GM20000 (cell line): ENCODE results near the gene TSHZ2.

Source experiments
- DNase-seq: peaks from one replicate; pipeline ENCODE4 v3.0.0; 2012; ENCODE audit warnings: low spot score
- TF ChIP-seq, protein P1 (sequence below): IDR thresholded peaks from 2 replicates; pipeline ENCODE4 v1.5.1; 2012; ENCODE audit warnings: mild to moderate bottlenecking, control low read depth; ENCODE audit errors: extremely low read depth, missing control alignments

Gene TSHZ2

DNA sequence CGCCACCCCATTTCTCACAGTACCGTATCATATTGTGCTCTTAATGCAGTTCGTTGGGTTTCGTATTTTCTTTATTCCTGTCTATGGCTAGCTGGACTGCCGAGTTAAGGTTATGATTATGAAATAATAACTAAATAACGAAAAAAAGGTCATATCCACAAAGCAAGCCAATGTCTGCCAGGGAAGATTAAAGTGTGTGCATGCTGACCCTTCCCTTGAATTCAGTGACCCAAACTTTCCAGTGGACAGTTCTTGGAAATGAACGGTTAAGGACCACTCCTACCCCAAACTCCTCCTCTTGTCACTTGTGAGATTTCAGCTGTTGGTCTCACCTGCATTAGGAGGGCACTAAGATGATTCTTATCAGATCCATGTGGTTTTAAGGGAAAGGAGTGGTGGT is 449.9 kb downstream of the TSHZ2 start:
- DNase-seq: no peak
- TF ChIP-seq, protein P1, sequence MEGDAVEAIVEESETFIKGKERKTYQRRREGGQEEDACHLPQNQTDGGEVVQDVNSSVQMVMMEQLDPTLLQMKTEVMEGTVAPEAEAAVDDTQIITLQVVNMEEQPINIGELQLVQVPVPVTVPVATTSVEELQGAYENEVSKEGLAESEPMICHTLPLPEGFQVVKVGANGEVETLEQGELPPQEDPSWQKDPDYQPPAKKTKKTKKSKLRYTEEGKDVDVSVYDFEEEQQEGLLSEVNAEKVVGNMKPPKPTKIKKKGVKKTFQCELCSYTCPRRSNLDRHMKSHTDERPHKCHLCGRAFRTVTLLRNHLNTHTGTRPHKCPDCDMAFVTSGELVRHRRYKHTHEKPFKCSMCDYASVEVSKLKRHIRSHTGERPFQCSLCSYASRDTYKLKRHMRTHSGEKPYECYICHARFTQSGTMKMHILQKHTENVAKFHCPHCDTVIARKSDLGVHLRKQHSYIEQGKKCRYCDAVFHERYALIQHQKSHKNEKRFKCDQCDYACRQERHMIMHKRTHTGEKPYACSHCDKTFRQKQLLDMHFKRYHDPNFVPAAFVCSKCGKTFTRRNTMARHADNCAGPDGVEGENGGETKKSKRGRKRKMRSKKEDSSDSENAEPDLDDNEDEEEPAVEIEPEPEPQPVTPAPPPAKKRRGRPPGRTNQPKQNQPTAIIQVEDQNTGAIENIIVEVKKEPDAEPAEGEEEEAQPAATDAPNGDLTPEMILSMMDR: no peak

DNA sequence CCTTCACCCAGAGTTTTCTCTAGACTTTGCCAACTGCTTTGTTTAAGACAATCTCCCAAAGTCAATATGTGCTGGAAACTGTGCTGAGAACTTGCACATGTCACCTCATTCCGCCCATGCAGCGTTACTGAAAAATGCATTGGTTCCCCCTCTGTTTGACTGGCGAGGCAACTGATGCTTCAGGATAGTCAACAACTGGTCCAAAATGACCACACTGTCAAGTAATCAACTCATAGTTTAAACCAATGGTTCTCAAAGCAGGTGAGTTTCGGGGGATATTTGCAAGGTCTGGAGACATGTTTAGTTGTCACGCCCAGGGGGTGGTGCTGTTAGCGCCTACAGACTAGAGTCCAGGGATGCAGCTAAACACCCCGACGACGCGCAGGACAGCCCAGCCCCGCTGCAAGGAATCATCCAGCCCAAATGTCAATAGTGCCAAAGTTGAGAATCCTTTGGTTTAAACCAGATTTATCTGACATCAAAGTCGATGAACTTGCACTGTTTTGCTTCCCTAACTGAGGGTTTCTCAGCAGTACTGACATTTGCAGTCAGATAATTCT is 451.5 kb downstream of the TSHZ2 start:
- TF ChIP-seq, protein P1: no peak
- no peak for DNase-seq

DNA sequence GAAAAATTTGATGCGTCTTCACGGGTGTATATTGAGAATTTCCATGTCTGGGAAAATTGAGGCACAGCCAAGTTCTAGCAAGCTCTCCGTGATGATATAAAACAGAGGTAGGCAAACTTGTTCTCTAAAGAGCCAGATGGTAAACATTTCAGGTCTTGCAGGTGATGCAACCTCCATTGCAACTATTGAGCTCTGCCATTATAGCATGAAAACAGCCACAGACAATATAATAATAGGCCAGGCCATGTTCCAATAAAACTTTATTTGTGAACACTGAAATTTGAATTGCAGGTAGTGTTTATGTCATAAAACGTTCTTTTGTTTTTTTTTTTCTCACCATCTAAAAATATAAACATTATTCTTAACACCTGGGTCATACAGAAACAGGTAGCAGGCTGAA is 453.3 kb downstream of the TSHZ2 start:
- TF ChIP-seq, protein P1: no peak
- no peak for DNase-seq

DNA sequence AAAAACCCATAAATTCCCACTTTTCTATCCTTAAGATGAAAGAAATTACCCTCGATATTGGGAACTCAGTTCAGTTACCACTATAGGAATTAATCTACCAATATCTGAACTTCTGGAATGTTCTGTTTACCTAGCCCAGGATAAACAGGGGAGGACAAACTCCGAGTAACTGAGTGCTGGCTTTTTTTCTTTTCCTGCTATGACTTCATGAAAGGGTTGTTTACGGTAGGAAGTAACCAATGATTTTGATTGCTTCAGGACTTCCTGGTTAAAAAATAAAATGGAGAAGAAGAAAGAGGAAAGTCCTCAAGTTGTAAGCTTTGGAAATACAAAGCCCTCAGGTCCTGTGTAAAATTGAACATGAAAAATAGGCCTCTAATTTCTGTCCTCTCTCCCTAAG is 453.8 kb downstream of the TSHZ2 start:
- DNase-seq: no peak
- TF ChIP-seq, protein P1: no peak

DNA sequence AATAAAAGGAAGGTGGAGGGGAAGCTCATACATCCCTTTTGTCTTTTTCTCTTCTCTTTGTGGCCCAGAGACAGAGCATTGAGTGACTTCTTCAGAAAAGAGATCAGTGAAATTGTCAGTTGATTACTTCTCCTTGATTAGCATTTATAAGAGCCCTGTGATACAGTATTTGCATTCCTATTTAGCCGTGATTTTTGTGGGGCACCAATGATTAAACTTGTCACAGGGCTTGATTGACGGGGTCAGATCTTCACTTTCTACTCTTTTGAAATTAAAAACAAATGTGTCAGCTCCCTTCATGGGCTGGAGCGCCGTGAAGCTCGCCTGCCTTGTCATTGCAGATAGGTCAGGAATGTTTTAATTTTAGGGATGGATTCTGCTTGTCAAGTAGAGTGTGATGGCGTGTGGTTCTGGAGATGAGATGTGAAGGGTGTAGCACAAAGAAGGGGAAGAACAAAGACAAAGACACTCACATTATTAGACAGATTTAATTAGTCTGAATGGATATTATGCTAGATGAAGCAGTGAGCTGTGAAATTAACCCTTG is 454.7 kb downstream of the TSHZ2 start:
- TF ChIP-seq, protein P1: no peak
- no peak for DNase-seq

DNA sequence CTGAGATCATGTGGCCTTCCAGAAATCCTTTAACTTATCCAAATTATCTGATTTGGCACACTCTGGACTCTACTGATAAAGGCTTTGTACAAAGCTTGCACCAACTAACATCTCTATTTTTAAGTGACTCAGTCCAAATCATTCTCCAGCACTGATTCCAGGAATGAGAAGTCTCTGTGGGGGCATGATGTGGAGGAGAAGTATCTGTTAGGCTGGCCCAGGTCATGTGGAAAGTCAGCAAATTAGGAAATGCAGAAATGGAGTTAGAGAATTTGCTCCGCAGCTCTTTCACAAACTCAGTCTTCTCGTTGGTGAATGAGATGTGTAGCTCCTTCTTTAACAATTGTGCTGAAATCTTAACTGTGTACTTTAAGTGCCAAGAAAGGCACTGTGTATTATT is 455.8 kb downstream of the TSHZ2 start:
- TF ChIP-seq, protein P1: no peak
- DNase-seq: no peak

DNA sequence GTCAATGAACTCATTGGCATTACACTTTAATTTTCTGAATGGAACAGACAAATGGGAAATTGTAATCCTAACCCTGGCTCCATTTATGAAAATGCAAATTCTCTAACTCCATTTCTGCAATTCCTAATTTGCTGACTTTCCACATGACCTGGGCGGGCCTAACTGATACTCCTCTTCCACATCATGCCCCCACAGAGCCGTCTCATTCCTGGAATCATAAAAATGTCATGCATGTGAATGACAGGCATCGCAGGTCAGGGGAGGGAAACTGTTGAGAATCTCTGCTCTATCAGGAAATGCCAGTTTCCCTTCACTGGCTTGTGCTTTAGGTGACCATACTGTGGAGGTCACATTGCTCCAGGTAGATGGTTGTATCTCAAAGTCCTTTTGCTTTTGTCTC is 456.4 kb downstream of the TSHZ2 start:
- DNase-seq: no peak
- TF ChIP-seq, protein P1: no peak
